ENCODE data around the gene MEA1.

GRCh38 chr6:42968783-42969182, 45.0 kb downstream of the MEA1 start:
- TF ChIP-seq SP1 (IDR thresholded peaks at IDR 0.05), result no peak
- TF ChIP-seq EGR1 (IDR thresholded peaks at IDR 0.05; ENCODE audit: low read depth in 2 of 2), result no peak
- no peak for TF ChIP-seq CTCF (IDR thresholded peaks at IDR 0.05; ENCODE audit: low read depth, low read length, missing input control)
- TF ChIP-seq RXRA (IDR thresholded peaks at IDR 0.05), result no peak
- no peak for TF ChIP-seq TAF1 (conservative IDR thresholded peaks at IDR 0.05)
- no peak for TF ChIP-seq ZBTB33 (IDR thresholded peaks at IDR 0.05)
- TF ChIP-seq HNF4A (conservative IDR thresholded peaks at IDR 0.05), result no peak
- no peak for TF ChIP-seq HNF4G (IDR thresholded peaks at IDR 0.05)
- no peak for TF ChIP-seq REST (IDR thresholded peaks at IDR 0.05)
- TF ChIP-seq RAD21 (IDR thresholded peaks at IDR 0.05), result no peak
- TF ChIP-seq YY1 (IDR thresholded peaks at IDR 0.05), result no peak
- TF ChIP-seq MAX (IDR thresholded peaks at IDR 0.05), result no peak
- no peak for TF ChIP-seq JUND (IDR thresholded peaks at IDR 0.05)
- no peak for TF ChIP-seq GABPA (IDR thresholded peaks at IDR 0.05 in 1 of 2, conservative IDR thresholded peaks at IDR 0.05 in 1 of 2)
